Smooth muscle cell (in vitro differentiated cells): ENCODE results near the gene ARL14. TPM values are rescaled to one million over a fixed set of nuclear protein-coding genes. Genes with fewer than 3 reads are reported as not detected.

Experiments
- DNase-seq: peaks from one replicate; lab custom pipeline; 2025; ENCODE audit not compliant: unreplicated experiment; lab: John Stamatoyannopoulos, UW
- H2AFZ ChIP-seq: fragments of 200-600 bp; sonication (generic); 2 replicates; pipeline ENCODE4 v1.6.0; 2016; ENCODE audit warnings: antibody characterized with exemption, low read depth, mild to moderate bottlenecking
- H3F3A ChIP-seq: fragments of 200-600 bp; sonication (generic); 2 replicates; pipeline ENCODE4 v1.6.0; 2017; ENCODE audit warnings: antibody characterized with exemption, low read depth
- H3K27ac ChIP-seq: fragments of 200-600 bp; sonication (generic); 2 replicates; pipeline ENCODE4 v1.5.1; 2016; ENCODE audit warnings: low read depth, mild to moderate bottlenecking
- H3K27me3 ChIP-seq: fragments of 200-600 bp; sonication (generic); 2 replicates; pipeline ENCODE4 v1.6.1; 2016; ENCODE audit warnings: low read depth, mild to moderate bottlenecking
- H3K36me3 ChIP-seq: fragments of 200-600 bp; sonication (generic); 2 replicates; pipeline ENCODE4 v1.5.1; 2016; ENCODE audit warnings: low read depth
- H3K4me1 ChIP-seq: fragments of 200-600 bp; sonication (generic); 2 replicates; pipeline ENCODE4 v1.5.1; 2016; ENCODE audit warnings: low read depth
- H3K4me2 ChIP-seq: fragments of 200-600 bp; sonication (generic); 2 replicates; pipeline ENCODE4 v1.6.0; 2016; ENCODE audit warnings: mild to moderate bottlenecking
- H3K4me3 ChIP-seq: fragments of 200-600 bp; sonication (generic); 2 replicates; pipeline ENCODE4 v1.5.1; 2016; ENCODE audit warnings: mild to moderate bottlenecking
- H3K79me2 ChIP-seq: fragments of 200-600 bp; sonication (generic); 2 replicates; pipeline ENCODE4 v1.6.0; 2016; ENCODE audit warnings: low read depth, mild to moderate bottlenecking
- H3K9ac ChIP-seq: fragments of 200-600 bp; sonication (generic); 2 replicates; pipeline ENCODE4 v1.6.0; 2016; ENCODE audit warnings: low read depth
- H3K9me3 ChIP-seq: fragments of 200-600 bp; sonication (generic); replicated peaks from 2 replicates; pipeline ENCODE4 v1.5.1; 2016; ENCODE audit warnings: low read depth
- H4K20me1 ChIP-seq: fragments of 200-600 bp; sonication (generic); 2 replicates; pipeline ENCODE4 v1.6.0; 2016; ENCODE audit warnings: low read depth
- WGBS: methylation state at CpG from one replicate; pipeline ENCODE4 v1.1.7; 2016; ENCODE audit warnings: low lambda C conversion rate; 5-methylcytosine and 5-hydroxymethylcytosine counted together
- polyA plus RNA-seq: library from polyadenylated mRNA; unstranded; fragments of >200 nt; fragmentation: Nextera tagmentation; extraction: Ambion mirVana; gene quantifications from 2 replicates; pipeline ENCODE4 v1.2.1, GENCODE V29; 2016
- total RNA-seq: library from RNA; depleted of rRNA; stranded (reverse); fragments of >200 nt; gene quantifications from 2 replicates; pipeline ENCODE4 v1.2.3, GENCODE V29; 2014
- TF ChIP-seq, protein P1 (sequence below): fragments of 200-600 bp; sonication (generic); IDR thresholded peaks from 2 replicates; pipeline ENCODE4 v1.5.1; 2017; ENCODE audit warnings: borderline replicate concordance, mild to moderate bottlenecking, antibody characterized with exemption; ENCODE audit not compliant: insufficient read depth, poor library complexity, severe bottlenecking

ARL14 gene
- total and polyA plus RNA-seq, 2 experiments from 2014 or later: 1.1 TPM; not detected in 1

GRCh38 chr3:160673188-160673587 lies 3.8 kb upstream of the ARL14 start:
- H3K79me2 ChIP-seq: no peaks in the 10 kb centered on the region
- no peak overlapping the region for H2AFZ ChIP-seq
- H3K9me3 ChIP-seq: no peaks in the 10 kb centered on the region
- H3K9ac ChIP-seq: no peak overlapping the region
- no peaks in the 10 kb centered on the region for H3K27me3 ChIP-seq
- peaks cover 11% of the 10 kb centered on the region for H3K4me1 ChIP-seq
- H3K4me3 ChIP-seq: no peak overlapping the region
- H4K20me1 ChIP-seq: no peaks in the 10 kb centered on the region
- no peaks in the 10 kb centered on the region for H3F3A ChIP-seq
- DNase-seq: no peak
- H3K27ac ChIP-seq: no peak overlapping the region
- H3K36me3 ChIP-seq: no peaks in the 10 kb centered on the region
- 97% methylated on average over 1 of the region's 1 CpG for WGBS
- TF ChIP-seq, protein P1, sequence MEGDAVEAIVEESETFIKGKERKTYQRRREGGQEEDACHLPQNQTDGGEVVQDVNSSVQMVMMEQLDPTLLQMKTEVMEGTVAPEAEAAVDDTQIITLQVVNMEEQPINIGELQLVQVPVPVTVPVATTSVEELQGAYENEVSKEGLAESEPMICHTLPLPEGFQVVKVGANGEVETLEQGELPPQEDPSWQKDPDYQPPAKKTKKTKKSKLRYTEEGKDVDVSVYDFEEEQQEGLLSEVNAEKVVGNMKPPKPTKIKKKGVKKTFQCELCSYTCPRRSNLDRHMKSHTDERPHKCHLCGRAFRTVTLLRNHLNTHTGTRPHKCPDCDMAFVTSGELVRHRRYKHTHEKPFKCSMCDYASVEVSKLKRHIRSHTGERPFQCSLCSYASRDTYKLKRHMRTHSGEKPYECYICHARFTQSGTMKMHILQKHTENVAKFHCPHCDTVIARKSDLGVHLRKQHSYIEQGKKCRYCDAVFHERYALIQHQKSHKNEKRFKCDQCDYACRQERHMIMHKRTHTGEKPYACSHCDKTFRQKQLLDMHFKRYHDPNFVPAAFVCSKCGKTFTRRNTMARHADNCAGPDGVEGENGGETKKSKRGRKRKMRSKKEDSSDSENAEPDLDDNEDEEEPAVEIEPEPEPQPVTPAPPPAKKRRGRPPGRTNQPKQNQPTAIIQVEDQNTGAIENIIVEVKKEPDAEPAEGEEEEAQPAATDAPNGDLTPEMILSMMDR: no peak
- no peak overlapping the region for H3K4me2 ChIP-seq

DNA sequence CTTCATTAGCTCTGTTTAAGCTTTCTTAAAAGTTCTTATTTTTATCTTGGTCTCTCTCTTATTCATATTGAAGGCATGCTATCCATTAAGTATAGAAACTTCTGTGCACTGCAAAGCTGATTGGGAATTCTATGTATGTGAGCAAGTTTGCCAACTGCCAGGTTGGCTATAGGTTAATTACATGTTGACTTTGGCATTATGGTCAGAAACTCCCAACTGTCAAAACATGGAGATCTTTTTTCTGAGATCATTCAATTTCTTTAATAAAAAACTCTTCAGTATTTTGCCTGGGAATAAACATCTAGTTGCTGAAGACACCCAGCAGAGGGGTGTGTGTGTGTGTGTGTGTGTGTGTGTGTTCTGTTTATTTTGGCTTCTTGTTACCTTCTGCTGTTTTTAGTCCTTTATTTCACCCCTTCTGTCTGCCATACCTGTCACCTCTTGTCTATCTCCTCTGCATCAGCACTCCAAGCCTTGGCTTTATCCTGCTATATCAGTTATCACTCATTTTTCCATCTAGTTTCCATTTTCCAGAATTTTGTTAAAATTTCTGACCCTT lies 1.3 kb upstream of the ARL14 start:
- TF ChIP-seq, protein P1: no peak
- H3K27ac ChIP-seq: peak overlapping the region; percentile 90

DNA sequence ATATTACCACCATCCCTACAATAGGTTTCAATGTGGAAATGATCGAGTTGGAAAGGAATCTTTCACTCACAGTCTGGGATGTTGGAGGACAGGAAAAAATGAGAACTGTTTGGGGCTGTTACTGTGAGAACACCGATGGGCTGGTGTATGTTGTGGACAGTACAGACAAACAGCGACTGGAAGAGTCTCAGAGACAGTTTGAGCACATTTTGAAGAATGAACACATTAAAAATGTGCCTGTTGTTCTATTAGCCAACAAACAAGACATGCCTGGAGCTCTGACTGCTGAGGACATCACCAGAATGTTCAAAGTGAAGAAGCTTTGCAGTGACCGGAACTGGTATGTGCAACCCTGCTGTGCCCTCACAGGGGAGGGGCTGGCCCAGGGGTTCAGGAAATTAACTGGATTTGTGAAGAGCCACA lies 510 bp downstream of the ARL14 start:
- peak overlapping the region; percentile 43 for H2AFZ ChIP-seq
- H3K27ac ChIP-seq: peak overlapping the region; percentile 90
- H3K79me2 ChIP-seq: no peaks in the 10 kb centered on the region
- H3K4me1 ChIP-seq: peaks cover 11% of the 10 kb centered on the region
- H3K4me2 ChIP-seq: peak overlapping the region; percentile 16
- no peaks in the 10 kb centered on the region for H3F3A ChIP-seq
- TF ChIP-seq, protein P1: no peak
- H3K9me3 ChIP-seq: no peaks in the 10 kb centered on the region
- no peaks in the 10 kb centered on the region for H3K27me3 ChIP-seq
- WGBS: 51% methylated on average over 4 of the region's 4 CpGs
- peak overlapping the region; percentile 52 for H3K9ac ChIP-seq
- H3K4me3 ChIP-seq: peak overlapping the region; percentile 10
- DNase-seq: no peak
- H3K36me3 ChIP-seq: no peaks in the 10 kb centered on the region
- no peaks in the 10 kb centered on the region for H4K20me1 ChIP-seq

More for the DNA sequence above, 1.3 kb upstream of the ARL14 start:
- H3K4me2 ChIP-seq: no peak overlapping the region
- no peaks in the 10 kb centered on the region for H3K27me3 ChIP-seq
- no peaks in the 10 kb centered on the region for H4K20me1 ChIP-seq
- H3F3A ChIP-seq: no peaks in the 10 kb centered on the region
- H3K9me3 ChIP-seq: no peaks in the 10 kb centered on the region
- H3K4me3 ChIP-seq: no peak overlapping the region
- no peak for DNase-seq
- no peak overlapping the region for H2AFZ ChIP-seq
- no peak overlapping the region for H3K9ac ChIP-seq
- no peaks in the 10 kb centered on the region for H3K79me2 ChIP-seq
- no peaks in the 10 kb centered on the region for H3K36me3 ChIP-seq
- H3K4me1 ChIP-seq: peaks cover 11% of the 10 kb centered on the region

DNA sequence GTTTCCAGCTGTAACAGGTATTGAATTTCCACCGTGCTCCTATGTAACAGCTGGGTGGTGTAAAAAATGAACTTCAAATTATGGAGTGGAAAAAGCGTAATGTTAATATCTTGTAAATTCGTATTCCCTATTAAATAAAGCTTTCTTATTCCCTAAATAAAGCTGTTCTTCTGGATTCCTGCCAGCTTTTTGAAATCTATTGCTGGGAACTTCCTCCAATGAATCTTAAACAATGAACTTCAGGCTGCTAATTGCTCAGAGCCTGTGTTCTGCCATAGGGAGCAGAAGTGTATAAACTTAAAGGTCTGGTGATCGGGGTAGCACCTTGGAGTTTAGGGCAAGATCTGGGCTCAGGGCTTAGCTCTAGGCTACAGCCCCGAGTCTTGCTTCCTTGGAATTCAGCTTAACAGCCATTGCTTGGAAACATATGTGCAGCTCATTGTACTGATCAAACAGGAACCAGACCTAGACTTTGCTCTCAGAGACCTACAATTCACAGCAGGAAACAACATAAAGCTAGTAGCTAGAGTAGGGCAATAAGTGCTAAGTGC lies 1.4 kb downstream of the ARL14 start:
- Histone ChIP-seq H3K9me3 (no peaks in the 10 kb centered on the region), H3K4me1 (peaks cover 11% of the 10 kb centered on the region), H3K4me2 (no peak overlapping the region), H3K27me3 (no peaks in the 10 kb centered on the region), H3K79me2 (no peaks in the 10 kb centered on the region), H3K4me3 (peak overlapping the region; percentile 10), H3K27ac (peak overlapping the region; percentile 90), H3K9ac (no peak overlapping the region), H2AFZ (no peak overlapping the region), H3K36me3 (no peaks in the 10 kb centered on the region), H4K20me1 (no peaks in the 10 kb centered on the region), H3F3A (no peaks in the 10 kb centered on the region)
- DNase-seq: no peak
- WGBS: 77% methylated on average over 5 of the region's 5 CpGs
- TF ChIP-seq, protein P1: no peak
